Inflammatory macrophage treated with lipopolysaccharide for 1 hour (primary cell): Measurements from ENCODE around the gene VDAC2.

Source experiments
- DNase-seq, 2 donors: peaks; one replicate each; pipeline ENCODE4 v3.0.0-alpha.2; 2020 to 2022

Gene VDAC2

DNA sequence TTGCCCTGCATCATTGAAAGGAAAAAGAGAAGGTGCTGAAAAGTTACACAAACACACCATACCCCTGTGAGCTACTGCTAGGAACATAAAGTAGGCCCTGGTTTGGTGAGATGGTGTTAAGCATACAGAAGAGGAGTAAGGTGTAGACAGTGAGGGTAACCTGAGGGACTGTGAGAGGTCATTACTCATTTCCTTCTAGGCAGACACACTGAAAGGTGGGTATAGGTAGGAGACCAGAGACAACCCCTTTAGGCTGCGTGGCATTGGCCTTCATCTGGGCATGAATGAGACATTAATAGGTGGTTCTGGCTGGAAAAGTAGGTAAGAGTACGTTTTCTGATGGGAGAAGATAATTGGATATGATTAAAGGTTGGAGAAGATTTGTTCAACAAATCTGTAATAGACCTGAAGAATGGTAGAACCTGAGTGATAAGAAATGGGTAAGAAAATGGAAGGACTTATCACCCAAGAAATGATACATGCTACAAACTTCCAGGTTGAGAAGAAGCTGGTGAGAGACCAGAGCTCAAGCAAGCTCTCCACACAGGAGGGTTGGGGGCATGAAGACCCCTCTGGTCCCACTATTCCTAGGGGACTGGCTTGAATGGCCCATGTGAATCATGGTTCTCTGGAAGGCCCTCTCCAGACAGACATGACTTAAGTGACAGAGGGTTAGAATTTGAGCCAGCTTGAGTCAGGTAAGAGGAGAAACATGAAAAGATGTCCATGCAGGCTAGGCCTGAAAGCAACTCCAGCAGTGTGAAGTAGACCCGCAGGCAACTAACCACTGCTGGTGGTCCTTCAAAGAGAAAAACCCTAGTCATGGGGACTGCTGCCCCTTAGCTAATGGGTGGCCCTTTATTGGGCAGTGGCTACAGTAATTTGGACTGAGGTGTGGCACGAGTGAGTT lies 21.3 kb downstream of the VDAC2 start:
- no peak for DNase-seq

DNA sequence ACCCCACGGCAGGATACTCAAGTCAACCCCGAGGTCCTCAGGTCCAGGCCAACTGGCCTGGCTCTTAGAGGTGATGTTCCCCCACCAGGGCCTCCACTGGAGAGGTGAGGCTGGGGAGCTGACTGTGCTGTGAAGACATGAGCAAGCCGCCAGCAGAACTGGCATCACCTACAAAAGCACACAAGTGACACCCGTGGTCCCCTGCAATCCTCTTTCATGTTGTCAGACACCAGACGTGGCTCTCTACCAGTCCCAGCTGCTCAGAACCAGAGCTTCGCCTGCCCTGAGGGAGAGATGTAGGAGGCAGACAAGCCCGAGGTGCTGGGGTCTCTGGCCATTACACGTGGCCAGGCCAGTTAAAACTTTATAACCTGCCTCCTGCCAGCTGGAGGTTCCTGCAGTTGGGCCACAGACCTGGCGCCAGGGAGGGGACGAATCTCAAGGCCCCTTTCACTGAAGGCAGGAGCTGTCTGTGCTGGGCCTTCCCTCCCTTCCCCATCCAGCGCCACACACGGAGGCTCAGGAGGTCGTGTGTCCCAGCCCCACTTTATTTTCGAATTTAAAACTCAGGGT lies 22.9 kb downstream of the VDAC2 start:
- DNase-seq = no peak

DNA sequence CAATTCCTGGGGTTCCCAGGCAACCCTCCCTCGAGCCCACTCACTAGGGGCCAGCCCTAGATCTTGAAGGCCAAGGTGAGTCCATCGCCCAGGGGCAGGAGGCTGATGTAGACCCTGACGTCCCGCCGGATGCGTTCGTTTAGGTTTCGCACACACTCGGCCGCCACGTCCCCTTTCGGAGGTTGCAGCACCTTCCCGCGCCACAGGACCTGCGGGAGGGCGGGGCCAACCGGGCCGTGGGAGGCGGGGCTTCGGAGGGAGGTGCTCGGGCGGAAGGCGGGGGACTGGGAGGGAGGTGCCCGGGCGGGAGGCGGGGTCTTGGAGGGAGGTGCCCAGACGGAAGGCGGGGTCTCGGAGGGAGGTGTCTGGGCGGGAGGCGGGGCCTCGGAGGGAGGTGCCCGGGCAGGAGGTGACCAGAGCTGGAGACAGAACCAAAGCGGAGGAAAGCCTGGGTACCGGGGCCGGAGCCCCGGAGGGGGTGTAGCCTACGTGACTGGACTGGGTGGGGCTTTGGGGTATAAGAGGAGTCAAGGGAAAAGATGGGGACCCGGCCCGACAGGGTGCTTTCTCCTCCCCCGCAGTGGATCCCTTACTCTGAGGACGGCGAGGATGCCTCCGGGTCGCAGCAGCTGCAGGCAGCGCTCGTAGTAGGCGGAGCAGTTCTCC lies 23.6 kb downstream of the VDAC2 start:
- DNase-seq = peak; percentile 89 to 95

DNA sequence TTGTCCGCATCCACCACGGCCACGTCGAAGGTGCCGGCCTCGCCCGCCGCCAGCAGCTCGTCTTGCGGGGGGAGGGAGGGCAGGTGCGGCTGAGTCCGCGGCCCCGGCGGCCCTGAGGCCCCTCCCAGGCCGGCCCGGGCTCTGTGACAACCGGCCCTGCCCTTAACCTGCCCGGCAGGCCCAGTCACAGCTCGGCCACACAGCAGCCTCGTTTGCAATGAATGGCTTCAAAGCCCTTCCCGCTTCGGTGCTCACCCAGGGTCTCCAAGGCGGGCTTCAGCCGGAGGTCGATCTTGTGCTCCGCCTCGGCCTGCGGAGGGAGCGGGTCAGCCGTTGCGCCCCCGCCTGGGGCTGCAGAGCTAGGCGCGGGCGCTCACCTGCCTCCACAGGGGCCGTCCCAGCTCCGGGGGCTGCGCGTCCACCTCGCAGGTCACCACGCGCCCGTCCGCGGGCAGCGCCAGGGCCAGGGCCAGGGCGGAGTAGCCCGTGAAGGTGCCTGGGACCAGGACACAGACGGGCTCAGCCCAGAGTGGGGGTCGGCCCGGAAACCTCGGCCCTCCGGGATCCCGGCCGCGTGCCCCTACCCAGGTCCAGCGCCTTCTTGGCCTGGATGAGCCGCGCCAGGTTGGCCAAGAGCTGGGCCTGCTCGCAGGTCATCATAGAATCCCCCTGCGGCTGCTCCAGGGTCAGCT lies 24.2 kb downstream of the VDAC2 start:
- DNase-seq = no peak

GRCh38 chr10:75235375-75236177 lies 25.0 kb downstream of the VDAC2 start, which contains the start of gene COMTD1:
Gene COMTD1, minus strand, starts transcription at chr10:75235957. Its CDS starts 29 bp downstream, at chr10:75235928.
- DNase-seq = peak; percentile 70 to 90

GRCh38 chr10:75236178-75236825 lies 25.7 kb downstream of the VDAC2 start:
- DNase-seq = no peak

GRCh38 chr10:75238182-75239095 lies 27.8 kb downstream of the VDAC2 start:
- DNase-seq = no peak

DNA sequence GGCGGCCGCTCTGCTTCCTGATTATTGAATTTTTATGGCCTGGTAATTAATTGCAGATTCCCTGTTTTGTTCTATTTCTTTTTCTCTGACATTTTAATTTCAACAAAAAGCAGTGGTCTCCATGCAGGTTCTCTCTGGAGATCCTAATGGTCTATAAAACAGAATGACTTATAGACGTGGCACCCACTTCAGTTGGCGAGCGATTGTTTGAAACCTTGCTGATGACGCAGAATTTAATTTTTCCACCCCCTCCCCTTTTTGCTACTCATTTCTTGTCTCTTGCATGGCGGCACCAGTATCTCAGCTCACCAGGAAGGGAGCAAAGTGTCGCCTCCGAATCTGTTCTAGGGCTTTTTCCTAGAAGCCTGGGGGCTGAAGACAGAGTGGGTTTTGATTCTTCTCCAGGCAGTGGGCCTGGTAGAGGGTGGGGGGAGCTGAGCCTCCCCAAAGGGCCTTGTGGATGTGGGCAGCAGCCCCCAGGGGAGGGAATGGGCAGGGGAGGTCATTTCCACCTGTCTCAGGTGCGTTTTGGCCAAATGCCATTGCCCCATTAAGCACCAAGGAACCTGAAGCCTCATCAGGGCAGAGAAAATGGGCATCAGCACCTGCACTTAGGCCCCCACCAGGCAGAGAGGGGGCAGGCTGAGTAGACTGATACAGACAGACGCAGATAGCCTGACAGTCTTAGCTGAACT lies 28.6 kb downstream of the VDAC2 start:
- DNase-seq = no peak

- DNase-seq = no peak
These were observed 29.9 kb downstream of the VDAC2 start for GRCh38 chr10:75240329-75241076.

DNA sequence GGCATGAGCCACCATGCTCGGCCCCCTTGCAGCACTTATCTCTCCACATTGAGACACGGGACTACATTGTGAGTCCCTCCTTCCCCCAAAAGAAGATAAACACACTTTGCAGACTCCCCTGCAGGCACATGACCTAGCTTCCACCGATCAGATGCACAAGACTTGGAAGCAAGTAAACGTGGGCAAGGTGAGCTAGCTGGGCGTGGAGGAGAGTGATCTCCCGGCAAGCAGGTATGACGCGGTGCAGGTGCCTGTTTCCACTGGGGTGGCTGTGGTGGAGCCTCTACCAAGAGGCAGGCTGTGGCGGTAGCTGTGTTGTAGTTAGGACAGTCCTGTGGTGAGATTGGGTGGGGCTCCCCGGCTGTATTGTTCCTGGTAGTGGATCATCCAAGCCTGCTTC lies 32.8 kb downstream of the VDAC2 start:
- no peak for DNase-seq

- DNase-seq = no peak
These were observed 34.1 kb downstream of the VDAC2 start for GRCh38 chr10:75244487-75245353.

DNA sequence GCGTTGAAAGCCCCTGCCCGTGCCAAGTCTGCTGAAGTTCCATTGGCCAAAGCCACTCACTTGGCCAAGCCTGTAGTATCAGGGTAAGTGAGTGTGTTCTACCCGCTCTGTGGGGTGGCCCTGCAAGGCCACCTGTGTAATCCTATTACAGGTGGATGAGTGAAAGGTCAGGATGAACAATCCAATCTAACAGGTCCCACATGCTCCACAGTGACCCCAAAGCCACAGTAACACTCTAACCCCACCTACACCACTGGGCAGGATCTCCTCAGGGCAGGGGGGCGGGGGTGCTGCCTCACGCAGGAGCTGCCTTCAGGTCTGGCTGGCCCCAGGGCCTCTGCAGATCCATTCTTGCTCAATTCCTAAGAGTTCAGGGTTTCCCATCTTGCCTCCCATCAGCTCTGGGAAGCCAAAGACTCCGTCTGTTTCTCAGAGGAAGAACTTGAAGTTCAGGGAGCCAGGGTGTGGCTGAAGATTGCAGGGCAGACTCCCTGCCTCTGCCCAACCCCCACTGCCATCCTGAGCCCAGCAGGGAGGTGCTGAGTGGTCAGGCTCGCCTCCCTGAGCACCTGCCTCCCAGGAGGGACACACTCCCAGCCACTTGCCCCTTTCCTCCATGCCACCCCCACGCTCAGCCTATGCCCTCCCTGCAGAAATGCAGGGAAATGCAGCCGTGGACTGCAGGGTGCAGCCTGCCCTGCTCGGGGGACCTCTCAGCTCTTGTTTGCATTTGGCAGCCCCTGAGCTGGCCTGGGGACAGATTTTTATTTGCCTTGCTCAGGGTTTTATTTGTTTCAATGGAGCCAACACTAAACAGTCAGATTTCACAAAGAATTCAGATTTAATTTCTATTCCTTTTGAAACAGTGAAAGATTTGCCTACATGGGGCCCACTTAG lies 35.0 kb downstream of the VDAC2 start:
- DNase-seq = no peak

- no peak for DNase-seq
These were observed 35.9 kb downstream of the VDAC2 start for GRCh38 chr10:75246506-75246905.

DNA sequence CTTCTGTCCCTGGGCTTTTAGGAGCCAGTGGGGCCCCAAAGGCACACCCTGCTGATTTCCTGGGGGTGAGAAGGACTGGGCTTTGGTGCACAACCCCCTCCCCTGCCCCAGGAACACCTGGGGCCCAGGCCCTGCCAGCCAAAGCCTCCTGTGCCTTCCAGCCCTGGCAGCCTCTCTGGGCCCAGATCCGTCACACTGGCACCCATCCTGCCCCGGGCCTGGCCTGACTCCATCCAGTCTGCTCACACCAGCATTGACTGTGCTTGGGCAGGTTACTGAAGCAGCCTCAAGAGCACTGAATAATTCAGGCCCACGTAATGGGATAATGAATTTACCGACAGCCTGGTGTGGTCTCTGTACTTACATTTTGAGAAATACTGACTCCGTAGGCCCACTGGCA lies 37.2 kb downstream of the VDAC2 start:
- no peak for DNase-seq

- DNase-seq = no peak
These were observed 40.3 kb downstream of the VDAC2 start for GRCh38 chr10:75250934-75251333.

DNA sequence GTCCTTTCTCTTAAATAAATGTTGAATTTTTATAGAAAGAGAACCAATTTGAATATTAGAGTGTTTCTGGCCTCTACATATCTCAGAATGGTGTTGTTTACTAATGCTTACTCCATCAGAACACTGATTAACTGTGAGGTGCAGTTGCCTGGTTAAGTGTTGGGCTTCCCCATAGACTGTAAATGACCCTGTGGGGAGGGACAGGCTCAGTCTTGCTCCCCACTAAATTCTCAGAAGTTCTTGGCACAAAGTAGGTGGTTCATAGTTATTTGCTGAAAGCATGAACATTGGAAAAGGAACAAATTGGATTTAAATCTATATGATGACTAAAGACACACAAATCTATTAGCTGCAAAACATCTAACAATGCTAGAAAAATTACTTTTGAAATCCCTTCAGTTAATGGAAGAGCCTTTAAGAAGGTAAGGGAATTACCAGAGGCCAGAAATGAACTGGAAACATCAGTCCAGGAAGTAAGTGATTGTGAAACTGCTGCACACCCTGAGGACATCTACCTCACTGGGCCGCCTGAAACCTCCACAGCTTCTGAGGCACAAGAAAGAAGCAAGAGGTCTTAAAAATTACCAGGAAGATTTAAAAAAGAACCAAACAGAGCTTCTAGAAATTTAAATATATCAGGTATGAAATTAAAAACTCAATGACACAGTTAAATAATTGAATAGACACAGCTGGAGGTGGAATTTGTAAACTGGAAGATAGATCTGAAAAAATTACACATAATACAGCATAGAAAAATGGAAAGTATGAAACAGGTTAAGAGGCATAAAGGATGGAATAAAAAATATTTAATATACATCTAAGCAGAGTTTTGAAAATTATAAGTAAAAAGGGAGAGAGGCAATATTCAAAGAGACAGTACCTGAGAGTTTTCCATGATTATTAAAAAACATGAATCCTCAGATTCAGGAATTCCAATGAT lies 43.0 kb downstream of the VDAC2 start:
- DNase-seq = no peak
